GM23338 (cell line): ENCODE measurements around the gene SLC7A4.

Experiments
- POLR2AphosphoS5 ChIP-seq: IDR thresholded peaks from 2 replicates; pipeline ENCODE4 v1.6.1; 2016; ENCODE audit warnings: antibody characterized with exemption, low read depth
- TF ChIP-seq, protein P1 (sequence below), 2 experiments: fragments of 200-600 bp in 1 of 2; sonication (generic) in 1 of 2; conservative IDR thresholded peaks; 2 replicates each; pipeline versions ENCODE4 v1.5.1 to v1.6.1; 2016 to 2017; ENCODE audit warnings: antibody characterized with exemption in 2 of 2, low read depth in 2 of 2, mild to moderate bottlenecking in 2 of 2, moderate library complexity in 1 of 2

DNA sequence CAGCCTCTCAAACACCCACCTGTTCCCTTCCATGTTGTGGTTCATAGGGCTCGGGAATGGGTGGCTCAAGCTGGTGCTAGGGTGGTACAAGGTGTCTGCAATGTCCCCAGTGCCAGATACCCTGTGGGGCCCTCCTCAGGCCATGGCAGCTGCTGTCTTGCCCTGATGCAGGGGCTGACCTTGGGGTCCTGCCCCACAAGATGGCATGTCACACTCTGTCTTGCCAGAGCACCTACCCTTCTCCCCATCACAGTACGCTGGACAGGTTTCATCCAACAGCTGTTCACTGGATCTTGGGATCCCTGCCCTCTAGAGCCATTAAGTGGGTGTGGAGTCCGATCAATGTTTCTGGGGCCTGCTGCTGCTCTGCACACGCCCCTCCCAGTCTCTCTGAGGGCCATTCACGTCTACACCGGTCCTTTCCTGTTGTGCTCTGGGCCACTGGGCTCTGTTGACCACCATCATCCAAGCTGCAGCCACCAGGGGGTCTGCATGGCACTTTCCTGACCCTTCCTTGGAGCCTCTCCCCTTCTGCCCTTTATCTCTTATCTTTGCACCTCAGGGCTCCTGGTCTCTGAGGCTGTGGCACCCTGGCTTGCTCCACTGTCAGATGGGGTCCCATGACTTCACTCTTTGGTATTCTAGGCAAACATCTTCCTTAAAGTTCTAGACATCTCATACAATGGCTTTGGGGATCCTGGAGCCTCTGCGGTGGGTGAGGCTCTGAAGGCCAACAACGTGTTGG is 20.5 kb upstream of the SLC7A4 start:
- no peak for TF ChIP-seq POLR2AphosphoS5
- TF ChIP-seq, protein P1, sequence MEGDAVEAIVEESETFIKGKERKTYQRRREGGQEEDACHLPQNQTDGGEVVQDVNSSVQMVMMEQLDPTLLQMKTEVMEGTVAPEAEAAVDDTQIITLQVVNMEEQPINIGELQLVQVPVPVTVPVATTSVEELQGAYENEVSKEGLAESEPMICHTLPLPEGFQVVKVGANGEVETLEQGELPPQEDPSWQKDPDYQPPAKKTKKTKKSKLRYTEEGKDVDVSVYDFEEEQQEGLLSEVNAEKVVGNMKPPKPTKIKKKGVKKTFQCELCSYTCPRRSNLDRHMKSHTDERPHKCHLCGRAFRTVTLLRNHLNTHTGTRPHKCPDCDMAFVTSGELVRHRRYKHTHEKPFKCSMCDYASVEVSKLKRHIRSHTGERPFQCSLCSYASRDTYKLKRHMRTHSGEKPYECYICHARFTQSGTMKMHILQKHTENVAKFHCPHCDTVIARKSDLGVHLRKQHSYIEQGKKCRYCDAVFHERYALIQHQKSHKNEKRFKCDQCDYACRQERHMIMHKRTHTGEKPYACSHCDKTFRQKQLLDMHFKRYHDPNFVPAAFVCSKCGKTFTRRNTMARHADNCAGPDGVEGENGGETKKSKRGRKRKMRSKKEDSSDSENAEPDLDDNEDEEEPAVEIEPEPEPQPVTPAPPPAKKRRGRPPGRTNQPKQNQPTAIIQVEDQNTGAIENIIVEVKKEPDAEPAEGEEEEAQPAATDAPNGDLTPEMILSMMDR (conservative IDR thresholded peaks at IDR 0.05; ENCODE audit: low read depth in 2 of 2) = no peak
